KMS-11 (cell line): ENCODE data around the gene DBH.

Experiments used
- H2AFZ ChIP-seq: fragments of 200-600 bp; sonication (generic); 2 replicates; pipeline ENCODE4 v1.6.1; 2016; ENCODE audit warnings: antibody characterized with exemption, mixed run types, low read depth
- H3K27ac ChIP-seq: fragments of 200-600 bp; sonication (generic); 2 replicates; pipeline ENCODE4 v1.6.1; 2016; ENCODE audit warnings: mild to moderate bottlenecking, mixed run types
- H3K27me3 ChIP-seq: fragments of 200-600 bp; sonication (generic); 2 replicates; pipeline ENCODE4 v1.6.1; 2017; ENCODE audit warnings: mild to moderate bottlenecking, low read depth, mixed run types, moderate library complexity; ENCODE audit not compliant: insufficient read depth
- H3K36me3 ChIP-seq: fragments of 200-600 bp; sonication (generic); 2 replicates; pipeline ENCODE4 v1.6.1; 2017; ENCODE audit warnings: mild to moderate bottlenecking, mixed run types; ENCODE audit not compliant: insufficient read depth
- H3K4me1 ChIP-seq: fragments of 200-600 bp; sonication (generic); 2 replicates; pipeline ENCODE4 v1.6.1; 2016; ENCODE audit warnings: mild to moderate bottlenecking, low read depth, mixed run types; ENCODE audit not compliant: poor library complexity, severe bottlenecking
- H3K4me2 ChIP-seq: fragments of 200-600 bp; sonication (generic); 2 replicates; pipeline ENCODE4 v1.7.0; 2016; ENCODE audit warnings: mild to moderate bottlenecking, mixed run types
- H3K4me3 ChIP-seq: fragments of 200-600 bp; sonication (generic); IDR thresholded peaks from 2 replicates; pipeline ENCODE4 v1.6.1; 2017; ENCODE audit warnings: low read depth, low read length, mixed read lengths; ENCODE audit not compliant: insufficient read depth
- H3K79me2 ChIP-seq: fragments of 200-600 bp; sonication (generic); 2 replicates; pipeline ENCODE4 v1.6.1; 2016; ENCODE audit warnings: low read depth, mixed run types; ENCODE audit not compliant: insufficient read depth
- H3K9ac ChIP-seq: fragments of 200-600 bp; sonication (generic); 2 replicates; pipeline ENCODE4 v1.6.1; 2016; ENCODE audit warnings: mild to moderate bottlenecking, mixed run types
- H4K20me1 ChIP-seq: fragments of 200-600 bp; sonication (generic); 2 replicates; pipeline ENCODE4 v1.6.1; 2016; ENCODE audit warnings: mild to moderate bottlenecking, mixed run types; ENCODE audit not compliant: insufficient read depth
- CTCF ChIP-seq: fragments of 200-600 bp; sonication (generic); conservative IDR thresholded peaks from 2 replicates; pipeline ENCODE4 v1.6.1; 2017; ENCODE audit warnings: low read depth, mild to moderate bottlenecking, antibody characterized with exemption, low read length, moderate library complexity, mixed read lengths

DBH gene

DNA sequence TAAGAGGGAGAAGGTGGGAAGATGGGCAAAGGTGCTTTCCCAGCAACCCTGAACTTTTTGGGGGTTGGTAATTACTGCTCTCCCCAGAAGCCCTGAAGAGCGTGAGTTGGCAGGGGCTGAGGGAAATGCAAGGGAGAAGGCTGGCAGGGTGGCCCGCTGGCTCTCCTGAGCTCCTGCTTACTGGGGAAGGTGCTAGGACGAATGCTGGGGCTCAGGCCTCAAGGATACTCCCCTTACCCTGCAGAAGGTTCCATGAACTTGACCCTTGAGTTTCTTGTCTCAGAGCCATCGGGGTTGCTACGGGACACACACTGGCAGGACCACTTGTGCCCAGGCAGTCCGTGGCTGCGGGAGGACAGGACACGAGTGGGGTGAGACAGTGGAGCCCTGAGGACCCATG is 28.2 kb upstream of the DBH start:
- no peak overlapping the region for H3K4me3 ChIP-seq
- H3K9ac ChIP-seq: no peak overlapping the region
- H3K4me1 ChIP-seq: no peaks in the 10 kb centered on the region
- no peak overlapping the region for H2AFZ ChIP-seq
- no peaks in the 10 kb centered on the region for H3K36me3 ChIP-seq
- no peak overlapping the region for H3K4me2 ChIP-seq
- H3K79me2 ChIP-seq: no peaks in the 10 kb centered on the region
- no peak overlapping the region for H3K27ac ChIP-seq
- peaks cover 76% of the 10 kb centered on the region for H3K27me3 ChIP-seq
- no peak for TF ChIP-seq CTCF
- H4K20me1 ChIP-seq: no peaks in the 10 kb centered on the region

DNA sequence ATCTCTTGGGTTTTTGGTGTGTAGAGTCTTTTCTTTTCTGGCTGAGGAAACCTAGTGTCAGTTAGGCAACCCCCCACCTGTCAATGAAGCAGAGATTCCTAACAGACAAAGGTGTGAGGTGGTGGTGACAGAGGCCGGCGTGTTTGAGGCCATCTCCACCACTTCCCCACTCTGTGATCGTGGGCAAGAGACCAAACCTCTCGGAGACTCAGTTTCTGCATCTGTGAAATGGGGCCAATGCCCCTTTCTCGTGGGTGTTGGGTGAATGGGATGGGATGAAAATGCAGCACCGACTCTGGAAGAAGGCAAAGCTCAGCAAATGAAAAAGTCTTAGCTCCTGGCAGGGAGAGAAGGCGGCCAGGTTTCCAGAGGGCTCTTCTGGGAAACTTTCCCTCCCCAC is 27.8 kb upstream of the DBH start:
- H3K27me3 ChIP-seq: peaks cover 79% of the 10 kb centered on the region
- no peaks in the 10 kb centered on the region for H3K4me1 ChIP-seq
- no peak for TF ChIP-seq CTCF
- H4K20me1 ChIP-seq: no peaks in the 10 kb centered on the region
- no peaks in the 10 kb centered on the region for H3K79me2 ChIP-seq
- no peak overlapping the region for H3K4me2 ChIP-seq
- no peak overlapping the region for H3K9ac ChIP-seq
- no peak overlapping the region for H3K4me3 ChIP-seq
- H3K27ac ChIP-seq: no peak overlapping the region
- no peaks in the 10 kb centered on the region for H3K36me3 ChIP-seq
- no peak overlapping the region for H2AFZ ChIP-seq

- Histone ChIP-seq H3K36me3 (no peaks in the 10 kb centered on the region), H3K27ac (no peak overlapping the region), H3K79me2 (no peaks in the 10 kb centered on the region), H3K4me1 (no peaks in the 10 kb centered on the region), H4K20me1 (no peaks in the 10 kb centered on the region), H2AFZ (no peak overlapping the region), H3K4me2 (no peak overlapping the region), H3K27me3 (peaks cover 80% of the 10 kb centered on the region), H3K9ac (no peak overlapping the region), H3K4me3 (no peak overlapping the region)
- no peak for TF ChIP-seq CTCF
Observed at GRCh38 chr9:133608889-133609288, 27.3 kb upstream of the DBH start.

GRCh38 chr9:133609311-133610098 is 26.7 kb upstream of the DBH start, which contains the start of gene FAM163B:
TSS of gene FAM163B (minus strand) at chr9:133609389. CDS start at chr9:133580223, 29,166 bp downstream.
- no peak within 1 kb of the TSS for H3K9ac ChIP-seq
- H3K36me3 ChIP-seq: no peaks in the 10 kb centered on the region
- no peaks in the 10 kb centered on the region for H3K4me1 ChIP-seq
- H3K4me2 ChIP-seq: no peak within 1 kb of the TSS
- no peak within 1 kb of the TSS for H3K4me3 ChIP-seq
- H3K27me3 ChIP-seq: peaks cover 80% of the 10 kb centered on the region
- H3K27ac ChIP-seq: no peak within 1 kb of the TSS
- no peak within 1 kb of the TSS for H2AFZ ChIP-seq
- no peaks in the 10 kb centered on the region for H3K79me2 ChIP-seq
- no peak for TF ChIP-seq CTCF
- no peaks in the 10 kb centered on the region for H4K20me1 ChIP-seq
